Inflammatory macrophage (primary cell): ENCODE results near the gene FXYD7.
"Not testable (repeated sequence)": the region's sequence is repeated elsewhere in the genome, so short reads cannot be mapped to it uniquely, and the experiment has no call there.

ENCODE experiments used
- DNase-seq, 2 donors: peaks; one replicate each; pipeline ENCODE4 v3.0.0-alpha.2; 2020 to 2022
- total RNA-seq, 18 experiments: gene quantifications; one replicate each; lab custom pipeline; 2026; ENCODE audit warnings: mixed read lengths in 6 of 18, inconsistent platforms in 2 of 18; lab: John Stamatoyannopoulos, UW

FXYD7 gene, protein sequence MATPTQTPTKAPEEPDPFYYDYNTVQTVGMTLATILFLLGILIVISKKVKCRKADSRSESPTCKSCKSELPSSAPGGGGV
- total RNA-seq: 0 to 0.08 (median 0) reads per million in 18 experiments

GRCh38 chr19:35143231-35143715 is at the start of gene FXYD7:
Gene FXYD7, plus strand, starts transcription at chr19:35143255. Its CDS starts 79 bp downstream, at chr19:35143334.
- DNase-seq: no peak

- no peak for DNase-seq
These were observed 49.6 kb upstream of the FXYD7 start for GRCh38 chr19:35093430-35093829.

DNA sequence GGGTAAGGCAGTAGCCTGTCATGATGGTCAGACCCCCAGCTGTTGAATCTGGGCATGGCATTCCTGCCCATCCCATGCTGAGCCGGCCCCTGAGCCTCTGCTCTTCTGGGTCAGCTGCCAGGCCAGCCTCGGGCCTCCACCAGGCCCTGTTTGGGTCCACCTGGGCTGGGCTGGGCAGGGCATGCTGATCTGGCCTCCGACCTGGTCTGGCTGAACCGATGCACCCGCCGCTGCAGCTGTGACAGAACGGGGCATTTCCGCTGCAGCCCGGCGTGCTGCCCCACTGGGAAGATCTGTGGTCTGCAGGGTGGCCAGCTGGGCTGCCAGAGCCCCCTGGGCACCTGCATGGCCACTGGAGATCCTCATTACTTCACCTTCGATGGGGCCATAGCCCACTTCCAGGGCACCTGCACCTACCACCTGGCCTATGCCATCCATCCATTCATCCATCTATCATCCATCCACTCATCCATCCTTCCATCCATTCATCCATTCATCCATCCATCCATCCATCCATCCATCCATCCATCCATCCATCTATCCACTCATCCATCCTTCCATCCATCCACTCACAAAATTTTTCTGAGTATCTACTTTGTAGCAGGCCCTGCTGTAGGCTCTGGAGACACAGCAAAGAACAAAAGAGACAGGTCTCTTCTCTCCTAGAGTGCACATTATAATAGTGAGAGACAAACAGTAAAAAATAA is 49.0 kb upstream of the FXYD7 start:
- DNase-seq: no peak

- DNase-seq: no peak
These were observed 48.4 kb upstream of the FXYD7 start for GRCh38 chr19:35094656-35095055.

- DNase-seq: no peak
These were observed 47.2 kb upstream of the FXYD7 start for GRCh38 chr19:35095667-35096368.

GRCh38 chr19:35098413-35099049 is 44.5 kb upstream of the FXYD7 start:
- no peak for DNase-seq

DNA sequence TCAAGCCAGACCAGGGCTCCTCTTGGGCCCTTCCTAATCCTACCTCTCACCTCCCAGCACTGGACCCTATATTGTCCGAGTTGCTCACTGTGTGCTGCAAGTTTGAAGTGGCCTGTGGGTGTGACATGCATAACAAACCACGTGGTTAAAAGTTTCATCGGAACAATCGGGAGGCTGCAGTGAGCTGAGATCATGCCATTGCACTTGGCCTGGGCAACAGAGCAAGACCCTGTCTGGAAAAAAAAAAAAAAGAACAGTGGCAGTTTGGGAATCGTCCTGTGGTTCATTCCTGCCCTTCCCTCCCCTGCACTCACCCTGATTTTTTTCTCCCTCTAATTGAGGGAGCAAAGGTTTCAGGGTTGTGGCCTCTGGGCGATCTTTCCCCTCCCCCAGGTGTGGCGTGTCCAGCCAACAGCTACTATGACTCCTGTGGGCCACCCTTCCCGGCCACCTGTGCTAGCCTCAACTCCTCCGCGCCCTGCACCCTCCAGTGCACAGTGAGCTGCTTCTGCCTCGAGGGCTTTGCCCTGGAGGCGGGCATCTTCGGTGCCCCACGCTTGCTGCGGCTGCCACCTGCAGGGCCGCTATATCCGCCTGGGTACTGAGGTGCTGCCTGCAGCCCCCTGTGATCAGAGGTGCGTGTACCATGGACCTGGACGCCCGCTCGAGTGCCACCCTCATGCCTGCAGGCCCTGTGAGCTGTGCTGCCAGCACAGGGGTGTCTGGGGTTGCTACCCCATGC is 43.7 kb upstream of the FXYD7 start:
- no peak for DNase-seq

GRCh38 chr19:35099897-35100275 is 43.2 kb upstream of the FXYD7 start:
- DNase-seq: no peak

- DNase-seq: no peak
These were observed 42.2 kb upstream of the FXYD7 start for GRCh38 chr19:35100588-35101533.

- not testable (repeated sequence) for DNase-seq
These were observed 41.1 kb upstream of the FXYD7 start for GRCh38 chr19:35101949-35102348.

DNA sequence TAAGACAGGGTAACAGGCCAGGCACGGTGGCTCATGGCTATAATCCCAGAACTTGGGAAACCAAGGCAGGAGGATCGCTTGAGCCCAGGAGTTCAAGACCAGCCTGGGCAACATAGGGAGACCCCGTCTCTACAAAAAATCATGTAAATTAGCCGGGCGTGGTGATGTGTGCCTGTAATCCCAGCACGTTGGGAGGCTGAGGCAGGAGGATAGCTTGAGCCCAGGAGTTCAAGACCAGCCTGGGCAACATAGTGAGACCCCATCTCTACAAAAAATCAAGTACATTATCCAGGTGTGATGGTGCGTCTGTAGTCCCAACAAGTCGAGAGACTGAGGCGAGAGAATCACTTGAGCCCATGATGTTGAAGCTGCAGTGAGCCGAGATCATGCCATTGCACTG is 39.4 kb upstream of the FXYD7 start:
- not testable (repeated sequence) for DNase-seq

DNA sequence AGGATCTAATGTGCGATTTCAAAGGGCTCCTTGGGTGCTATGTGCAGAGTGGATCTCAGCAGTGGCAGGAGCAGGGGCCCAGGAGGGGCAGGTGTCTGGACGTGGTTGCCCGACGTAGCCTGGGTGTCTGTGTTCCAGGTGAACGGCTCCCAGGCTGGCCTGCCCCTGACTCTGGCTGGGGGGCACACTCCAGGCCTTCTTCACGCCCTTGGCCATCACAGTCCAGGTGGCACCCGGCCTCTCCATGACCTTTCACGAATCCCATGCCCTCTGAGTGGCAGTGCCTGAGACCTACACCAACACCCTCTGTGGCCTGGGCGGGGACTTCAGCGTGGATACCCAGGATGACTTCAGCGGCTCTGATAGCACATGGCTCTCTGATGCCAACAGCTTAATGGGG is 38.7 kb upstream of the FXYD7 start:
- DNase-seq: no peak

GRCh38 chr19:35105047-35105410 is 38.0 kb upstream of the FXYD7 start:
- no peak for DNase-seq

GRCh38 chr19:35105411-35106290 is 37.4 kb upstream of the FXYD7 start:
- DNase-seq: no peak

- no peak for DNase-seq
These were observed 36.8 kb upstream of the FXYD7 start for GRCh38 chr19:35106291-35106583.

GRCh38 chr19:35106898-35107541 is 36.0 kb upstream of the FXYD7 start:
- DNase-seq: no peak

DNA sequence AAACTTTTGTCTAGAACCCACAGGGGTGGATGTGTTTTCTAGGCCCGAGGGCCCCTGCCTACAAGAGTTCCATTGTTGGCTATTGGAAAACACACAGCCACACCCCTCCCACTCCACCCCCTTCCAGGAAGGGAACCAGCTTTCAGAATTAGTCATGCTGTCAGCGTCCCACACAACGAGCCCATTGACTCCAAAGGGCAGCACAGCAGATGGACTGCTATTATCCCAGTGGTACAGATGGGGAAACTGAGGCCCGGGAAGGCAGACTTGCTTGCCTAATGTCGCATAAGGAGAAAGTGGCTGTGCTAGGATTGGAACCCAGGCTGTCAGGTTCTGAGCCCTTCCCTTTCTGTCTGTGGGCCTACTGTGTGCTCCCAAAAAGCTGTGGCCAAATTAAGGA is 35.5 kb upstream of the FXYD7 start:
- DNase-seq: peak; percentile 67 to 88

DNA sequence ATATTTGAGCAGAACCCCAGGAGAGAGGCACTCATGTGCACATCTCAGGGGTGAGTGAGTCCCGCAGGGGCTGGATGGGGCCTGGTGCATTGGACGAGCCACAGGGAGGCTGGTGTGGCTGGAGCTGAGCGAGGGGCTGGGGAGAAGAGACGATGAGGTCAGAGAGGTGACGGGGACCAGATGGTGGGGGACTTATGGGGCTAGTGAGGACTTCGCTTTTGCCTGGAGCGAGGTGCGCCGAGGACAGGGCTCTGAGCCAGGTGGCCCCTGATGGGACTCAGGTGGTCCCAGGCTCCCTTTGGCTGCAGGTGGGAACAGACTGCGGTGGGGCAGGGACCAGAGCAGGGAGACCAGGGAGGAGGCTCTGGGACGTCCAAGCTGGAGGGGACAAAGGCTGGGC is 34.3 kb upstream of the FXYD7 start:
- DNase-seq: no peak

DNA sequence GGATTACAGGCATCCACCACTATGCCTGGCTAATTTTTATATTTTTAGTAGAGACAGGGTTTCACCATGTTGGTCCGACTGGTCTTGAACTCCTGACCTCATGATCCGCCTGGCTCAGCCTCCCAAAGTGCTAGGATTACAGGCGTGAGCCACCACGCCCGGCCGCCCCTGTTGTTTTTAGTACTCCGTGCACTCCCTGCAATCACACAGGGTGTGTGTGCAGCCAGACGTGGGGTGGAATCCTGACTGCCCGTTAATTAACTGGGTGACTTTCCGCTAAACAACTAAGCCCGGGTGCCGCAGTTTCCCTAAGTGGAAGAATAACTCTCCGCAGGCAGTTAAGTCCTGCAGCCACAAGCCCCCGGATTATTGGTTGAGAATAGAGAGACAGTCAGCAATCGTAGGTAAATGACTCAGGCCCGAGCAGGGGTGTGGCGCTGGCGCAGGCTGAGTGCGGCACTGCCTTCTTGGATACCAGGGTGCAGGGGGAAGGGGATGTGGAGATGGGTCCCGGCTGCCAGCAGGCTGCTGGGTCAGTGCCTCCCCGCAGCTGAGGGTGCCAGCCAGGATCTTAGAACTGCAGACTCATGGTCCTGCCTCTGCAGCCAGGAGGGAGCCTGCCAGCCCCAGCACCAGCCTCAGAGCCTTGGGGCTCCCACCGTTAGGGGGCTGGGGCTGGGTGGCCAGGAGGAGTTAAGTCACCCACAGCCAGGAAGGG is 33.5 kb upstream of the FXYD7 start:
- DNase-seq: no peak

- no peak for DNase-seq
These were observed 32.1 kb upstream of the FXYD7 start for GRCh38 chr19:35110974-35111373.
